GM23338 (cell line): ENCODE results near the gene SPIRE2. TPM values are rescaled to one million over a fixed set of nuclear protein-coding genes. Genes with fewer than 3 reads are reported as not detected.

Source experiments
- ATAC-seq: fragments of 200-7000 bp; cut with Tn5 transposase; 3 replicates; pipeline ENCODE4 v1.9.1; 2020
- DNase-seq: peaks from one replicate; pipeline ENCODE4 v3.0.0-alpha.2; 2015; ENCODE audit warnings: low spot score
- H2AFZ ChIP-seq: fragments of 200-600 bp; sonication (generic); 2 replicates; pipeline ENCODE4 v1.8.0; 2016; ENCODE audit warnings: antibody characterized with exemption, mild to moderate bottlenecking, moderate library complexity
- H3F3A ChIP-seq: fragments of 200-600 bp; sonication (generic); replicated peaks from 2 replicates; pipeline ENCODE4 v1.8.0; 2017; ENCODE audit warnings: antibody characterized with exemption, mixed run types, low read depth
- H3K27ac ChIP-seq: fragments of 200-600 bp; sonication (generic); 2 replicates; pipeline ENCODE4 v1.6.1; 2016; ENCODE audit warnings: low read depth
- H3K27me3 ChIP-seq: fragments of 200-600 bp; sonication (generic); 2 replicates; pipeline ENCODE4 v1.8.0; 2016; ENCODE audit warnings: mild to moderate bottlenecking, mixed run types, moderate library complexity; ENCODE audit not compliant: insufficient read depth
- H3K36me3 ChIP-seq: fragments of 200-600 bp; sonication (generic); 2 replicates; pipeline ENCODE4 v1.8.0; 2016; ENCODE audit warnings: mild to moderate bottlenecking; ENCODE audit not compliant: insufficient read depth
- H3K4me1 ChIP-seq: fragments of 200-600 bp; sonication (generic); 2 replicates; pipeline ENCODE4 v1.8.0; 2016; ENCODE audit warnings: mild to moderate bottlenecking, moderate library complexity; ENCODE audit not compliant: insufficient read depth
- H3K4me2 ChIP-seq: fragments of 200-600 bp; sonication (generic); 2 replicates; pipeline ENCODE4 v1.7.1; 2017; ENCODE audit warnings: mixed run types
- H3K4me3 ChIP-seq: fragments of 200-600 bp; sonication (generic); 2 replicates; pipeline ENCODE4 v1.6.1; 2016; ENCODE audit warnings: mixed run types
- H3K79me2 ChIP-seq: fragments of 200-600 bp; sonication (generic); replicated peaks from 2 replicates; pipeline ENCODE4 v1.8.0; 2017; ENCODE audit warnings: mild to moderate bottlenecking; ENCODE audit not compliant: insufficient read depth
- H3K9me2 ChIP-seq: fragments of 200-600 bp; sonication (generic); 2 replicates; pipeline ENCODE4 v1.8.0; 2017; ENCODE audit not compliant: insufficient read depth
- H4K20me1 ChIP-seq: fragments of 200-600 bp; sonication (generic); replicated peaks from 2 replicates; pipeline ENCODE4 v1.8.0; 2017; ENCODE audit warnings: mild to moderate bottlenecking; ENCODE audit not compliant: insufficient read depth
- H3K27ac Mint-ChIP-seq: 2 replicates; pipeline ENCODE4 v1.8.0; 2020; ENCODE audit warnings: inconsistent platforms, mild to moderate bottlenecking, moderate library complexity, mixed read lengths
- H3K27me3 Mint-ChIP-seq: 3 replicates; pipeline ENCODE4 v1.8.0; 2022; ENCODE audit warnings: low read depth, mild to moderate bottlenecking, moderate library complexity, mixed read lengths, inconsistent platforms; ENCODE audit not compliant: insufficient read depth, poor library complexity
- H3K36me3 Mint-ChIP-seq: 3 replicates; pipeline ENCODE4 v1.8.0; 2021; ENCODE audit warnings: low read depth, mild to moderate bottlenecking, inconsistent platforms, moderate library complexity, mixed read lengths
- H3K4me1 Mint-ChIP-seq: 3 replicates; pipeline ENCODE4 v1.8.0; 2020; ENCODE audit warnings: mild to moderate bottlenecking, inconsistent platforms, mixed read lengths
- H3K4me3 Mint-ChIP-seq: 3 replicates; pipeline ENCODE4 v1.8.0; 2021; ENCODE audit warnings: moderate library complexity, mild to moderate bottlenecking, inconsistent platforms, mixed read lengths
- H3K9me3 Mint-ChIP-seq: 3 replicates; pipeline ENCODE4 v1.8.0; 2020; ENCODE audit warnings: moderate library complexity, mild to moderate bottlenecking, inconsistent platforms, mixed read lengths
- CREB1 ChIP-seq: fragments of 250-450 bp; sonication (Bioruptor Pico); IDR thresholded peaks from 2 replicates; pipeline ENCODE4 v1.5.0; 2020; ENCODE audit warnings: low read depth, mild to moderate bottlenecking, moderate library complexity
- EZH2 ChIP-seq: fragments of 200-600 bp; sonication (generic); IDR thresholded peaks from one replicate; pipeline ENCODE4 v1.8.0; 2017; ENCODE audit warnings: antibody characterized with exemption, mild to moderate bottlenecking, low read depth; ENCODE audit not compliant: unreplicated experiment
- JUNB ChIP-seq: IDR thresholded peaks from one replicate; pipeline ENCODE4 v1.6.1; 2016; ENCODE audit warnings: antibody characterized with exemption; ENCODE audit not compliant: unreplicated experiment
- NANOG ChIP-seq: IDR thresholded peaks from 2 replicates; pipeline ENCODE4 v1.6.1; 2016; ENCODE audit warnings: antibody characterized with exemption, borderline replicate concordance
- POLR2AphosphoS5 ChIP-seq: IDR thresholded peaks from 2 replicates; pipeline ENCODE4 v1.6.1; 2016; ENCODE audit warnings: antibody characterized with exemption, low read depth
- ZNF114 ChIP-seq: fragments of 250-450 bp; sonication (Bioruptor Pico); IDR thresholded peaks from 2 replicates; pipeline ENCODE4 v1.5.0; 2020; ENCODE audit warnings: mild to moderate bottlenecking, moderate library complexity
- ZNF331 ChIP-seq: fragments of 250-450 bp; sonication (Bioruptor Pico); IDR thresholded peaks from 2 replicates; pipeline ENCODE4 v1.5.0; 2020; ENCODE audit warnings: low read depth, mild to moderate bottlenecking, moderate library complexity
- polyA plus RNA-seq: library from polyadenylated mRNA; unstranded; fragments of >200 nt; fragmentation: Nextera tagmentation; extraction: Ambion mirVana; gene quantifications from 2 replicates; pipeline ENCODE4 v1.2.1, GENCODE V29; 2016
- total RNA-seq: library from RNA; depleted of rRNA; stranded (reverse); fragments of >200 nt; shearing (Covaris generic); gene quantifications from 2 replicates; pipeline ENCODE4 v1.2.3, GENCODE V29; 2014
- TF ChIP-seq, protein P1 (sequence below): IDR thresholded peaks from one replicate; pipeline ENCODE4 v1.6.1; 2018; ENCODE audit warnings: antibody characterized with exemption; ENCODE audit not compliant: unreplicated experiment
- TF ChIP-seq, protein P2 (sequence below), 2 experiments: fragments of 200-600 bp in 1 of 2; sonication (generic) in 1 of 2; conservative IDR thresholded peaks; 2 replicates each; pipeline versions ENCODE4 v1.5.1 to v1.6.1; 2016 to 2017; ENCODE audit warnings: antibody characterized with exemption in 2 of 2, low read depth in 2 of 2, mild to moderate bottlenecking in 2 of 2, moderate library complexity in 1 of 2
- TF ChIP-seq, protein P3 (sequence below): IDR thresholded peaks from 2 replicates; pipeline ENCODE4 v1.6.1; 2016; ENCODE audit warnings: antibody characterized with exemption

The SPIRE2 gene
- total and polyA plus RNA-seq, 2 experiments from 2014 or later, result 5.0 to 15.2 TPM

DNA sequence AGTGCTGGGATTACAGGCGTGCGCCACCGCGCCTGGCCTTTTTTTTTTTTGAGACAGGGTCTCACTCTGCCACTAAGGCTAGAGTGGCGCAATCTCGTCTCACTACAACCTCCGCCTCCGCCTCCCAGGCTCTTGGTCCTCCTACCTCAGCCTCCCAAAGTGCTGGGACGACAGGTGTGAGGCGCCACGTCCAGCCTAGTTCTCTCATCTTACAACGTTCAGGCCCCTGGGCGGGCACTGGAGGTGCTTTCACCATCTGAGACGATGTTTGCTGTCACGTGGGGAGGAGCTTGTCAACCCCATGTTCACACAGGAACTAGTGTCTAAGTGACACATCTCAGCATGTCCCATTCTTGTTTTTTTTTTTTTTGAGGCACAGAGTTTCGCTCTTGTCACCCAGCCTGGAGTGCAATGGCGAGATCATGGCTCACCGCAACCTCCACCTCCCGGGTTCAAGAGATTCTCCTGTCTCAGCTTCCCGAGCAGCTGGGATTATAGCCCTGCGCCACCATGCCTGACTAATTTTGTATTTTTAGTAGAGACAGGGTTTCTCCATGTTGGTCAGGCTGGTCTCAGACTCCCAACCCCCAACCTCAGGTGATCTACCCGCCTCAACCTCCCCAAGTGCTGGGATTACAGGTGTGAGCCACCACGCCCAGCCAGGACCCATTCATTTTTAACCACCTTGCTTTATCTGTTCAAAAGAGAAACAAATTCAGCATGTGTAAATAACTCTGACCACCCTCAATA, 6.7 kb upstream of the SPIRE2 start:
- no peaks in the 10 kb centered on the region for H3K27me3 ChIP-seq
- Mint-ChIP-seq H3K4me1 (peaks cover 25% of the 10 kb centered on the region; the same call in 2 of the 3 replicates), H3K9me3 (peaks cover 17% of the 10 kb centered on the region; the same call in 2 of the 3 replicates), H3K4me3 (no peak overlapping the region), H3K27me3 (peaks cover 25% of the 10 kb centered on the region), H3K27ac (no peak overlapping the region), H3K36me3 (peaks cover 28% of the 10 kb centered on the region)
- peaks cover 12% of the 10 kb centered on the region for H3F3A ChIP-seq
- no peaks in the 10 kb centered on the region for H3K9me2 ChIP-seq
- no peaks in the 10 kb centered on the region for H4K20me1 ChIP-seq
- H3K79me2 ChIP-seq, result no peaks in the 10 kb centered on the region; the same call in 1 of the 2 replicates
- ATAC-seq (no peak), DNase-seq (no peak)
- TF ChIP-seq CREB1 (CRISPR knock-in tag), result no peak
- TF ChIP-seq, protein P1, sequence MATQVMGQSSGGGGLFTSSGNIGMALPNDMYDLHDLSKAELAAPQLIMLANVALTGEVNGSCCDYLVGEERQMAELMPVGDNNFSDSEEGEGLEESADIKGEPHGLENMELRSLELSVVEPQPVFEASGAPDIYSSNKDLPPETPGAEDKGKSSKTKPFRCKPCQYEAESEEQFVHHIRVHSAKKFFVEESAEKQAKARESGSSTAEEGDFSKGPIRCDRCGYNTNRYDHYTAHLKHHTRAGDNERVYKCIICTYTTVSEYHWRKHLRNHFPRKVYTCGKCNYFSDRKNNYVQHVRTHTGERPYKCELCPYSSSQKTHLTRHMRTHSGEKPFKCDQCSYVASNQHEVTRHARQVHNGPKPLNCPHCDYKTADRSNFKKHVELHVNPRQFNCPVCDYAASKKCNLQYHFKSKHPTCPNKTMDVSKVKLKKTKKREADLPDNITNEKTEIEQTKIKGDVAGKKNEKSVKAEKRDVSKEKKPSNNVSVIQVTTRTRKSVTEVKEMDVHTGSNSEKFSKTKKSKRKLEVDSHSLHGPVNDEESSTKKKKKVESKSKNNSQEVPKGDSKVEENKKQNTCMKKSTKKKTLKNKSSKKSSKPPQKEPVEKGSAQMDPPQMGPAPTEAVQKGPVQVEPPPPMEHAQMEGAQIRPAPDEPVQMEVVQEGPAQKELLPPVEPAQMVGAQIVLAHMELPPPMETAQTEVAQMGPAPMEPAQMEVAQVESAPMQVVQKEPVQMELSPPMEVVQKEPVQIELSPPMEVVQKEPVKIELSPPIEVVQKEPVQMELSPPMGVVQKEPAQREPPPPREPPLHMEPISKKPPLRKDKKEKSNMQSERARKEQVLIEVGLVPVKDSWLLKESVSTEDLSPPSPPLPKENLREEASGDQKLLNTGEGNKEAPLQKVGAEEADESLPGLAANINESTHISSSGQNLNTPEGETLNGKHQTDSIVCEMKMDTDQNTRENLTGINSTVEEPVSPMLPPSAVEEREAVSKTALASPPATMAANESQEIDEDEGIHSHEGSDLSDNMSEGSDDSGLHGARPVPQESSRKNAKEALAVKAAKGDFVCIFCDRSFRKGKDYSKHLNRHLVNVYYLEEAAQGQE, result no peak
- no peak for TF ChIP-seq NANOG
- no peak for TF ChIP-seq ZNF331
- TF ChIP-seq POLR2AphosphoS5, result no peak
- no peak for TF ChIP-seq JUNB
- TF ChIP-seq ZNF114 (CRISPR knock-in tag), result no peak
- TF ChIP-seq, protein P2, sequence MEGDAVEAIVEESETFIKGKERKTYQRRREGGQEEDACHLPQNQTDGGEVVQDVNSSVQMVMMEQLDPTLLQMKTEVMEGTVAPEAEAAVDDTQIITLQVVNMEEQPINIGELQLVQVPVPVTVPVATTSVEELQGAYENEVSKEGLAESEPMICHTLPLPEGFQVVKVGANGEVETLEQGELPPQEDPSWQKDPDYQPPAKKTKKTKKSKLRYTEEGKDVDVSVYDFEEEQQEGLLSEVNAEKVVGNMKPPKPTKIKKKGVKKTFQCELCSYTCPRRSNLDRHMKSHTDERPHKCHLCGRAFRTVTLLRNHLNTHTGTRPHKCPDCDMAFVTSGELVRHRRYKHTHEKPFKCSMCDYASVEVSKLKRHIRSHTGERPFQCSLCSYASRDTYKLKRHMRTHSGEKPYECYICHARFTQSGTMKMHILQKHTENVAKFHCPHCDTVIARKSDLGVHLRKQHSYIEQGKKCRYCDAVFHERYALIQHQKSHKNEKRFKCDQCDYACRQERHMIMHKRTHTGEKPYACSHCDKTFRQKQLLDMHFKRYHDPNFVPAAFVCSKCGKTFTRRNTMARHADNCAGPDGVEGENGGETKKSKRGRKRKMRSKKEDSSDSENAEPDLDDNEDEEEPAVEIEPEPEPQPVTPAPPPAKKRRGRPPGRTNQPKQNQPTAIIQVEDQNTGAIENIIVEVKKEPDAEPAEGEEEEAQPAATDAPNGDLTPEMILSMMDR (conservative IDR thresholded peaks at IDR 0.05; ENCODE audit: low read depth in 2 of 2), result no peak
- no peak for TF ChIP-seq EZH2
- TF ChIP-seq, protein P3, sequence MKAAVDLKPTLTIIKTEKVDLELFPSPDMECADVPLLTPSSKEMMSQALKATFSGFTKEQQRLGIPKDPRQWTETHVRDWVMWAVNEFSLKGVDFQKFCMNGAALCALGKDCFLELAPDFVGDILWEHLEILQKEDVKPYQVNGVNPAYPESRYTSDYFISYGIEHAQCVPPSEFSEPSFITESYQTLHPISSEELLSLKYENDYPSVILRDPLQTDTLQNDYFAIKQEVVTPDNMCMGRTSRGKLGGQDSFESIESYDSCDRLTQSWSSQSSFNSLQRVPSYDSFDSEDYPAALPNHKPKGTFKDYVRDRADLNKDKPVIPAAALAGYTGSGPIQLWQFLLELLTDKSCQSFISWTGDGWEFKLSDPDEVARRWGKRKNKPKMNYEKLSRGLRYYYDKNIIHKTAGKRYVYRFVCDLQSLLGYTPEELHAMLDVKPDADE, result no peak
- no peak overlapping the region for H3K4me3 ChIP-seq
- no peak overlapping the region for H3K27ac ChIP-seq
- H3K4me1 ChIP-seq, result peaks cover 15% of the 10 kb centered on the region
- H2AFZ ChIP-seq, result no peak overlapping the region
- no peaks in the 10 kb centered on the region for H3K36me3 ChIP-seq
- H3K4me2 ChIP-seq, result no peak overlapping the region
